Esophagus squamous epithelium (tissue), 5 donors: ENCODE results near the gene PALD1. TPM values are rescaled to one million over a fixed set of nuclear protein-coding genes. Genes with fewer than 3 reads are reported as not detected.
A peak's percentile ranks its signal among the peaks of the same experiment; 100 is the strongest.

ENCODE experiments used
- DNase-seq: peaks from one replicate; lab custom pipeline; 2025; lab: John Stamatoyannopoulos, UW
- H3K27ac ChIP-seq, 4 donors: fragments of 200-600 bp; sonication (generic); one replicate each; pipeline ENCODE4 v1.5.1; 2016 to 2019; ENCODE audit warnings: mild to moderate bottlenecking in 1 of 4
- H3K27me3 ChIP-seq, 4 donors: fragments of 200-600 bp; sonication (generic); 1 replicate in 3 of 4; 2 replicates in 1 of 4; pipeline versions ENCODE4 v1.5.1 to v1.6.0; 2017 to 2021; ENCODE audit warnings: antibody characterized with exemption in 1 of 4
- H3K36me3 ChIP-seq, 3 donors: fragments of 200-600 bp; sonication (generic); one replicate each; pipeline ENCODE4 v1.5.1; 2016 to 2019
- H3K4me1 ChIP-seq, 3 donors: fragments of 200-600 bp; sonication (generic); one replicate each; pipeline ENCODE4 v1.5.1; 2017 to 2019
- H3K4me3 ChIP-seq, 4 donors: fragments of 200-600 bp; sonication (generic); 1 replicate in 3 of 4; 2 replicates in 1 of 4; pipeline ENCODE4 v1.5.1; 2016 to 2019; ENCODE audit warnings: mild to moderate bottlenecking in 2 of 4, moderate library complexity in 1 of 4
- H3K9me3 ChIP-seq, 3 donors: fragments of 200-600 bp; sonication (generic); one replicate each; pipeline ENCODE4 v1.5.1; 2016 to 2019
- POLR2A ChIP-seq, 4 donors: fragments of 450-650 bp; IDR thresholded peaks; one replicate each; pipeline ENCODE4 v1.6.1; 2017; ENCODE audit warnings: antibody characterized with exemption in 4 of 4, mild to moderate bottlenecking in 4 of 4, moderate library complexity in 3 of 4
- whole genome bisulfite sequencing, 2 donors: methylation state at CpG; one replicate each; pipeline ENCODE4 v1.1.5; 2018; 5-methylcytosine and 5-hydroxymethylcytosine counted together
- intact Hi-C: fragments of 100-400 bp; cut with DNase I; formaldehyde crosslinking; loops from one replicate; pipeline ENCODE4 v1.15.0; 2022
- total RNA-seq, 4 donors: library from RNA; depleted of rRNA; stranded (reverse); fragments of >200 nt; gene quantifications; one replicate each; pipeline ENCODE4 v1.1.0, GENCODE V29; 2016
- TF ChIP-seq, protein P1 (sequence below), 6 experiments: fragments of 450-650 bp in 4 of 6; fragments of 200-600 bp in 2 of 6; sonication (generic) in 2 of 6; IDR thresholded peaks; one replicate each; pipeline ENCODE4 v1.5.1; 2016 to 2019; ENCODE audit warnings: antibody characterized with exemption in 6 of 6, mild to moderate bottlenecking in 4 of 6, moderate library complexity in 4 of 6
- donor health status: DM: yes; HTN: yes; CAD: no.

PALD1 gene
- total RNA-seq, 4 donors from 2014 or later, result 2.6 to 11.3 (median 4.5) TPM

DNA sequence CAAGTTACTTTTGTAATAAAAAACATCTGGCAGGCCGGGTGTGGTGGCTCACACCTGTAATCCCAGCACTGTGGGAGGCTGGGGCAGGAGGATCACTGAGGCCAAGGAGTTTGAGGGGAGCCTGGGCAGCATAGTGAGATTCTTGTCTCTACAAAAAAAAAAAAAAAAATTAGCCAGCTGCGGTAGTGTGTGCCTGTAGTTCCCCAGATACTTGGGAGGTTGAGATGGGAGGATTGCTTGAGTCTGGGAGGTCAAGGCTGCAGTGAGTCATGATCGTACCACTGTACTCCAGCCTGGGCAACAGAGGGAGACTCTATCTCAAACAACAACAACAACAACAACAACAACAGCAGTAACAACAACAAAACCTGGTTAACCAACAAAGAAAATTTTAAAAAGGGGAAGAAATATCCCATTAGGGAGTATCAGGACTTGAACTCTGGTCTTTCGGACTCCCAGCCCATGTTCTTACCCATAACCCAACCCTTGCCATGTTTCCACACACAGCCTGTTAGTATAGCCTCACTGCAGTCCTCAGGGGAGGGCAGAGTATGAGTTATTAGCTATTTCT lies 17.2 kb downstream of the PALD1 start:
- H3K27me3 ChIP-seq, result no peaks in the 10 kb centered on the region
- peak overlapping the region in 2 of 4 donors; percentile 66 to 68 for H3K27ac ChIP-seq
- peaks cover 4 to 58% (median 15%) of the 10 kb centered on the region in 3 donors for H3K4me1 ChIP-seq
- TF ChIP-seq POLR2A (IDR thresholded peaks at IDR 0.05), result no peak
- TF ChIP-seq, protein P1, sequence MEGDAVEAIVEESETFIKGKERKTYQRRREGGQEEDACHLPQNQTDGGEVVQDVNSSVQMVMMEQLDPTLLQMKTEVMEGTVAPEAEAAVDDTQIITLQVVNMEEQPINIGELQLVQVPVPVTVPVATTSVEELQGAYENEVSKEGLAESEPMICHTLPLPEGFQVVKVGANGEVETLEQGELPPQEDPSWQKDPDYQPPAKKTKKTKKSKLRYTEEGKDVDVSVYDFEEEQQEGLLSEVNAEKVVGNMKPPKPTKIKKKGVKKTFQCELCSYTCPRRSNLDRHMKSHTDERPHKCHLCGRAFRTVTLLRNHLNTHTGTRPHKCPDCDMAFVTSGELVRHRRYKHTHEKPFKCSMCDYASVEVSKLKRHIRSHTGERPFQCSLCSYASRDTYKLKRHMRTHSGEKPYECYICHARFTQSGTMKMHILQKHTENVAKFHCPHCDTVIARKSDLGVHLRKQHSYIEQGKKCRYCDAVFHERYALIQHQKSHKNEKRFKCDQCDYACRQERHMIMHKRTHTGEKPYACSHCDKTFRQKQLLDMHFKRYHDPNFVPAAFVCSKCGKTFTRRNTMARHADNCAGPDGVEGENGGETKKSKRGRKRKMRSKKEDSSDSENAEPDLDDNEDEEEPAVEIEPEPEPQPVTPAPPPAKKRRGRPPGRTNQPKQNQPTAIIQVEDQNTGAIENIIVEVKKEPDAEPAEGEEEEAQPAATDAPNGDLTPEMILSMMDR (IDR thresholded peaks at IDR 0.05), result no peak
- intact Hi-C loops, result no loop called here
- H3K4me3 ChIP-seq, result no peak overlapping the region
- H3K36me3 ChIP-seq, result no peaks in the 10 kb centered on the region
- no peak for DNase-seq
- no peaks in the 10 kb centered on the region for H3K9me3 ChIP-seq
- 83 to 92% methylated on average over 4 of the region's 4 CpGs for WGBS, 2 donors

- Histone ChIP-seq H3K9me3 (no peaks in the 10 kb centered on the region), H3K27me3 (no peaks in the 10 kb centered on the region), H3K27ac (no peak overlapping the region), H3K4me3 (no peak overlapping the region), H3K36me3 (no peaks in the 10 kb centered on the region), H3K4me1 (peaks cover 4 to 58% (median 15%) of the 10 kb centered on the region in 3 donors)
- intact Hi-C loops, result no loop called here
- TF ChIP-seq, protein P1 (IDR thresholded peaks at IDR 0.05), result no peak
- TF ChIP-seq POLR2A (IDR thresholded peaks at IDR 0.05), result no peak
- WGBS, 2 donors, result 66 to 89% methylated on average over 8 to 9 of the region's 13 CpGs
- DNase-seq, result no peak
These were observed 18.0 kb downstream of the PALD1 start for GRCh38 chr10:70496341-70497119.

DNA sequence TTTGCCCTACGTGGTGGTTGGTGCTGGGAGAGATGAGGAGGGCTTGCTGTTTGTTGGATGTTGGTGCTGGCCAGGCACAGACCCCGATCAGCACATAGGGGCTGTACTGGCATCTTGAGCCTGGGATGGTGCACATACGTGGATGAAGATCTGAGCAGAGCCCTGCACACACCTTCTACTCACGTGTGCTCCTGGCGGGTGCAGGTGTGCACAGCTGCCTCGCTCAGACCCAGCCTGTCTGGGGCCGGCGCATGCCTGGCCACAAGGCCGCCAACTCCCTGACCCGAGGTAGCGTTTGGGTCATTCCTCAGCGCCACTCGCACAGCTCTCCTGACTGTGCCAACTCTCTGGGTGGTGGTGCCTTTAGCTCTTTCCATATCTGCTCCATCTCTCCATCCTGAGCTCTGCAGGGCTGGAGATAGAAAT lies 18.6 kb downstream of the PALD1 start:
- DNase-seq, result no peak
- intact Hi-C loops, result no loop called here
- H3K4me1 ChIP-seq, result peaks cover 4 to 57% (median 15%) of the 10 kb centered on the region in 3 donors
- H3K27me3 ChIP-seq, result no peaks in the 10 kb centered on the region
- H3K9me3 ChIP-seq, result no peaks in the 10 kb centered on the region
- H3K36me3 ChIP-seq, result no peaks in the 10 kb centered on the region
- WGBS, 2 donors, result 90 to 100% methylated on average over 3 to 6 of the region's 13 CpGs
- TF ChIP-seq POLR2A (IDR thresholded peaks at IDR 0.05), result no peak
- TF ChIP-seq, protein P1 (IDR thresholded peaks at IDR 0.05), result no peak
- no peak overlapping the region for H3K27ac ChIP-seq
- H3K4me3 ChIP-seq, result no peak overlapping the region

- Histone ChIP-seq H3K27ac (peak overlapping the region in 3 of 4 donors; percentile 59 to 69 (median 66)), H3K4me3 (no peak overlapping the region), H3K9me3 (no peaks in the 10 kb centered on the region), H3K27me3 (no peaks in the 10 kb centered on the region), H3K4me1 (peaks cover 4 to 55% (median 11%) of the 10 kb centered on the region in 3 donors), H3K36me3 (no peaks in the 10 kb centered on the region)
- intact Hi-C loops, result no loop called here
- WGBS, 2 donors, result 36 to 51% methylated on average over 6 to 10 of the region's 10 CpGs
- no peak for TF ChIP-seq POLR2A (IDR thresholded peaks at IDR 0.05)
- TF ChIP-seq, protein P1 (IDR thresholded peaks at IDR 0.05), result no peak
- no peak for DNase-seq
These were observed 20.6 kb downstream of the PALD1 start for GRCh38 chr10:70498970-70499835.
